Measurements from ENCODE around the gene HPCAL1. TPM values are rescaled to one million over a fixed set of nuclear protein-coding genes. Genes with fewer than 3 reads are reported as not detected.

Gene HPCAL1
- total and polyA plus RNA-seq, 4 donors = 122 to 147 (median 136) TPM

DNA sequence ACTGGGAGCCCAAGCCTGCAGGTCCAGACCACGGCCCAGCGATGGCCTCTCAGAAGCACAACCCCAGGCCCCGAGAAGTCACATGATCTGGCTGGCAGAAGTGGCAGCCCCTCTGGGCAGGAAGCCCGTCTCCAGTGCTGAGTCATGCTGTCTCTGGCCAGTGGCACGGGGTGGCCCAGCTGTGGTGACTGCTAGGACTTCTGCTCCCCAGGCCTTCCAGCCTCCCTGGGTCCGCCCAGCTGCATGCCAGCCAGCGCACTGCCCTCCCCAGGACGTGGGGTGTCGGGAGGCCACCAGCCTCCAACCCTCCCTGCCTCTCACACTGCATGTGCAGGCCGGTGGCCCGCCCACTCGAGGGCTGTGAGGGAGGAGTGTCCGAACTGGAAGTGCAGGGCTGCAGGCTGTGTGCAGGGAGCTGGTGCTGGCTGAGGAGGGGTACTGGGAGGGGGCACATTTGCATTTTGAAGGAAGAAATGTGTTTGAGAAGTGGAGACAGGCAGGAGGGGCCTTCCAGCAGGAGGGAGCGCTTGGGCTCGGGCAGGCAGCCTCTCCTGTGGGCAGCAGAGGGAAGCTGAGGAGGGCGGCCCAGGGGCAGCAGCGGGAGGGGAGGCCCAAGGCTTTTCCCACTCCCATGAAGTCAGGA, 17.0 kb upstream of the HPCAL1 start:
- no peak overlapping the region for H3K9ac ChIP-seq (ENCODE audit: insufficient read depth in 1 of 2, low read length in 2 of 2)
- 32 to 36% methylated on average over 16 to 17 of the region's 17 CpGs for WGBS, 2 donors

DNA sequence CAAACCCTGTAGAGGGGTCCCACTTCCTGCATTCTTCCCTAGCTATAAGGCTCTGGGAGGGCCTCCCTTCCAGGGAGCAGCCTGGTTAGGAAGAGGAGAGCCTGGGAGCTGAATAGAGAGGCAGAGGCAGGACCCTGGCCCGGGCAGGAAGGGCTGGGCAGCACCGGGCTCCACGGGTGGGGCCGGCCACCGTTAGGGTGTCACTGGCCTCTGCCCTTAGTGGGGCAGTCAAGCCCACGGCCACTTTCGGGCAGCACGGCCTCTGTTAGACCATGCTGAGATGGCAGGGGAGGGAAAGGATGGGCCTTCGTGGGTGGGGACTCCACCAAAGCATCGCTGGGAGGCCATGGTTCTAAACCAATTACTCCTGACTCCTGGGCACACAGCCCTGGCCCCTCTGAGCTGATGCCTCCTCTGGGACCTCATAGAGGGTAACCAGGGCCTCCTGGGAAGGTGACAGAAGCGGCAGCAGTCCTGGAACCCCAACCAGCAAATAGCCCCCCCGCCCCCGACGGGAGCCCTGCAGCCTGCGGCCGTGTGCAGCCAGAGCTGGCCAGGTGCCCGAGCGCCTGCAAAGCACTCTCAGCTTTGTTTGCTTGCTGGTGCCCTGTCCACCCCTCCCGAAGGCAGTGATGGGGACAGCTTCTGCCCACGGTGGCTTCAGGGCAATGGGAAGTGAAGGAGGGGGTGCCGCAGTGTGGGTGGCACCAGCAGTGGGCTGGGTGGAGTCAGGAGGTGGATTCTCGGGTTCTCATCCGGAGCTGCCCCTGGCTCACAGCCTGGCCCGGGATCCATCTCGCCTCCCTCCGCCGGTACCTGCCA, 16.3 kb upstream of the HPCAL1 start:
- Histone ChIP-seq H3K4me3 (no peak overlapping the region), H3K27me3 (ENCODE audit: control insufficient read depth in 3 of 3, insufficient read depth in 3 of 3, low read length in 2 of 3) (no peaks in the 10 kb centered on the region), H3K36me3 (ENCODE audit: control insufficient read depth in 4 of 4, insufficient read depth in 4 of 4, low read length in 4 of 4) (no peaks in the 10 kb centered on the region), H3K27ac (ENCODE audit: low read depth in 1 of 2, low read length in 1 of 2) (peak overlapping the region in 1 of 2 donors; percentile 53), H3K9ac (ENCODE audit: insufficient read depth in 1 of 2, low read length in 2 of 2) (no peak overlapping the region), H3K4me1 (ENCODE audit: control insufficient read depth in 5 of 5, insufficient read depth in 5 of 5, low read length in 5 of 5) (peaks cover 0 to 19% (median 4%) of the 10 kb centered on the region in 5 donors), H3K9me3 (ENCODE audit: control insufficient read depth in 4 of 4, insufficient read depth in 3 of 4, low read length in 3 of 4) (no peaks in the 10 kb centered on the region)
- DNase-seq = peak in 2 of 3 donors; percentile 59 to 67
- WGBS, 2 donors = 61 to 76% methylated on average over 27 of the region's 27 CpGs
- TF ChIP-seq, protein P1, sequence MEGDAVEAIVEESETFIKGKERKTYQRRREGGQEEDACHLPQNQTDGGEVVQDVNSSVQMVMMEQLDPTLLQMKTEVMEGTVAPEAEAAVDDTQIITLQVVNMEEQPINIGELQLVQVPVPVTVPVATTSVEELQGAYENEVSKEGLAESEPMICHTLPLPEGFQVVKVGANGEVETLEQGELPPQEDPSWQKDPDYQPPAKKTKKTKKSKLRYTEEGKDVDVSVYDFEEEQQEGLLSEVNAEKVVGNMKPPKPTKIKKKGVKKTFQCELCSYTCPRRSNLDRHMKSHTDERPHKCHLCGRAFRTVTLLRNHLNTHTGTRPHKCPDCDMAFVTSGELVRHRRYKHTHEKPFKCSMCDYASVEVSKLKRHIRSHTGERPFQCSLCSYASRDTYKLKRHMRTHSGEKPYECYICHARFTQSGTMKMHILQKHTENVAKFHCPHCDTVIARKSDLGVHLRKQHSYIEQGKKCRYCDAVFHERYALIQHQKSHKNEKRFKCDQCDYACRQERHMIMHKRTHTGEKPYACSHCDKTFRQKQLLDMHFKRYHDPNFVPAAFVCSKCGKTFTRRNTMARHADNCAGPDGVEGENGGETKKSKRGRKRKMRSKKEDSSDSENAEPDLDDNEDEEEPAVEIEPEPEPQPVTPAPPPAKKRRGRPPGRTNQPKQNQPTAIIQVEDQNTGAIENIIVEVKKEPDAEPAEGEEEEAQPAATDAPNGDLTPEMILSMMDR (IDR thresholded peaks at IDR 0.05; ENCODE audit: control extremely low read depth, extremely low read depth) = no peak
- ATAC-seq (ENCODE audit: insufficient read depth, low FRiP score) = no peak

More for the DNA sequence above, 17.0 kb upstream of the HPCAL1 start:
- peak; percentile 69 for ATAC-seq (ENCODE audit: insufficient read depth, low FRiP score)
- DNase-seq = peak in 2 of 3 donors; percentile 51 to 53
- H3K4me1 ChIP-seq (ENCODE audit: control insufficient read depth in 5 of 5, insufficient read depth in 5 of 5, low read length in 5 of 5) = peaks cover 0 to 19% (median 4%) of the 10 kb centered on the region in 5 donors
- H3K36me3 ChIP-seq (ENCODE audit: control insufficient read depth in 4 of 4, insufficient read depth in 4 of 4, low read length in 4 of 4) = no peaks in the 10 kb centered on the region
- TF ChIP-seq, protein P1 (IDR thresholded peaks at IDR 0.05; ENCODE audit: control extremely low read depth, extremely low read depth) = no peak
- no peaks in the 10 kb centered on the region for H3K9me3 ChIP-seq (ENCODE audit: control insufficient read depth in 4 of 4, insufficient read depth in 3 of 4, low read length in 3 of 4)
- H3K27ac ChIP-seq (ENCODE audit: low read depth in 1 of 2, low read length in 1 of 2) = peak overlapping the region in 1 of 2 donors; percentile 53
- no peaks in the 10 kb centered on the region for H3K27me3 ChIP-seq (ENCODE audit: control insufficient read depth in 3 of 3, insufficient read depth in 3 of 3, low read length in 2 of 3)
- no peak overlapping the region for H3K4me3 ChIP-seq

DNA sequence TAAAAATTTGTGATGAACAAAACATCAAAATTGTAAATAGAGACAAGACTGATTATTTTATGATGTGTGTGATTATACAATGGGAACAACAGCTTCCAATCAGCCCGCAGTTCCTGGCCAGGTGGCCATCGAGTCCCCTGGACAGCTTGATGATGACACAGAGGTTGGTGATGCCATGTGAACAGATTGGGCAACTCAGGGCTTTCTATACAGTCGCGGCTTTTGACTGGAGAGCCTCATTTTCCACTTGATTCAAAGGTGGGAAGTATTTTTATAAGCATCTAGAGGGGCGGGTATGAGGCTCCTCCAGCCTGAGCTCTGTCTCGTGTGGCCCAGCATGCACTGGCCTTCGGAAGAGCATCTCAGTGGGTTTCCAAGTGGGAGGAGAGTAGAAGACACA, 14.9 kb upstream of the HPCAL1 start:
- ATAC-seq (ENCODE audit: insufficient read depth, low FRiP score) (no peak), DNase-seq (no peak)
- Histone ChIP-seq H3K9ac (ENCODE audit: insufficient read depth in 1 of 2, low read length in 2 of 2) (no peak overlapping the region), H3K27ac (ENCODE audit: low read depth in 1 of 2, low read length in 1 of 2) (no peak overlapping the region), H3K4me1 (ENCODE audit: control insufficient read depth in 5 of 5, insufficient read depth in 5 of 5, low read length in 5 of 5) (peaks cover 0 to 19% (median 4%) of the 10 kb centered on the region in 5 donors), H3K4me3 (no peak overlapping the region), H3K9me3 (ENCODE audit: control insufficient read depth in 4 of 4, insufficient read depth in 3 of 4, low read length in 3 of 4) (no peaks in the 10 kb centered on the region), H3K36me3 (ENCODE audit: control insufficient read depth in 4 of 4, insufficient read depth in 4 of 4, low read length in 4 of 4) (no peaks in the 10 kb centered on the region), H3K27me3 (ENCODE audit: control insufficient read depth in 3 of 3, insufficient read depth in 3 of 3, low read length in 2 of 3) (no peaks in the 10 kb centered on the region)
- WGBS, 2 donors = 77 to 87% methylated on average over 7 of the region's 7 CpGs
- TF ChIP-seq, protein P1 (IDR thresholded peaks at IDR 0.05; ENCODE audit: control extremely low read depth, extremely low read depth) = no peak
